ENCODE results near the gene NOL4L. TPM values are rescaled to one million over a fixed set of nuclear protein-coding genes. Genes with fewer than 3 reads are reported as not detected.

The NOL4L gene
- total and polyA plus RNA-seq, 2 donors (not counting 3 experiments of a cell fraction or from before 2014, with no cell fraction given), result 55.2 to 79.6 TPM

DNA sequence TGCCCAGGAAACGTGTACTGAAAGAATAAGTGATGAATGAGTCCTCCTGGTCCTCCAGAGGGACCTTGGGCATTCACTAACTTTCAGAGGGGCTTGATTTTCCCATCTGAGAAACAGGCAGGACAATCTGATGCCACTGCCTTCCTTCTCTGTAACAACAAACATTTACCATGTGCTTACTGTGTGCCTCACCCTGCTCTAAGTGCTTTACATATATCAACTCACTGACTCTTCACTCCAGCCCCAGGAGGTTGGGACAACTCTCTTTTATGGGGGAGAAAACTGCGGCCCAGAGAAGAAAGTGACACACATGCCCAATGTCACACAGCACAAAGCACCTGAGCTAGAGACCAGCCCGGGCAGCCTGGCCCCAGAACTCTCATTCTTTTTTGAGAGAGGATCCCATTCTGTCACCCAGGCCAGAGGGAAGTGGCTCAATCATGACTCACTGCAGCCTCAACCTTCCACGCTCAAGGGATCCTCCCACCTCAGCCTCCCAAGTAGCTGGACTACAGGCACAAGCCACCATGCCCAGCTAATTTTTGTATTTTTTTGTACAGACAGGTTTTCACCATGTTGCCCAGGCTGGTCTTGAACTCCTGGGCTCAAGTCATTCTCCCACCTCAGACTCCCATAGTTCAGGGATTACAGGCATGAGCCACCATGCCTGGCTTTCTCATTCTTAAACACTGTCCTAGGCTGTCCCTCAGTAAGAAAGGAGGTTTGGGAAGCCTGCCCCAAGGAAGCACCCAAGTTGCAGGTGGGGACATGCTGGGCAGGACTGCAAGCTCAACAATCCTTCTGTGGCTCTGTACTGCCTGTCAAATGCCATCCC is 38.0 kb downstream of the NOL4L start:
- Histone ChIP-seq H3K9me3 (replicated peaks; ENCODE audit: control insufficient read depth, insufficient read depth, low read length) (no peaks in the 10 kb centered on the region), H3K9ac (replicated peaks; ENCODE audit: extremely low read depth, insufficient read depth, low read length) (no peak overlapping the region), H3K36me3 (ENCODE audit: control insufficient read depth in 2 of 2, extremely low read depth in 1 of 2, insufficient read depth in 2 of 2, low read length in 2 of 2) (no peaks in the 10 kb centered on the region), H3K4me3 (replicated peaks in 1 of 3; ENCODE audit: insufficient read depth in 1 of 3, low read depth in 1 of 3, low read length in 3 of 3) (no peak overlapping the region), H3K27ac (ENCODE audit: insufficient read depth, low read depth, low read length) (no peak overlapping the region), H3K27me3 (ENCODE audit: control insufficient read depth in 2 of 2, insufficient read depth in 2 of 2, low read length in 2 of 2) (peaks cover 0 to 3% of the 10 kb centered on the region in 2 experiments), H3K4me1 (ENCODE audit: control insufficient read depth, extremely low read depth, insufficient read depth, low read length) (no peaks in the 10 kb centered on the region), H4K20me1 (replicated peaks; ENCODE audit: control insufficient read depth, extremely low read depth, insufficient read depth, low read length) (no peaks in the 10 kb centered on the region), H3K79me2 (ENCODE audit: control insufficient read depth, insufficient read depth, low read length) (no peaks in the 10 kb centered on the region), H3K4me2 (ENCODE audit: insufficient read depth, low read length) (no peak overlapping the region), H2AFZ (ENCODE audit: low read depth, low read length) (no peak overlapping the region), H3K9me1 (replicated peaks; ENCODE audit: control insufficient read depth, extremely low read depth, insufficient read depth, low read length) (no peaks in the 10 kb centered on the region)
- TF ChIP-seq FOS (IDR thresholded peaks at IDR 0.05; ENCODE audit: borderline replicate concordance, insufficient read depth, low read length) (no peak), JUN (IDR thresholded peaks at IDR 0.05; ENCODE audit: borderline replicate concordance, insufficient read depth, insufficient read length, low read depth) (no peak), MYC (IDR thresholded peaks at IDR 0.05; ENCODE audit: low read depth, low read length) (no peak), EZH2 (IDR thresholded peaks at IDR 0.05; ENCODE audit: borderline replicate concordance, low read depth, low read length, severe bottlenecking) (no peak), GATA2 (IDR thresholded peaks at IDR 0.05; ENCODE audit: insufficient read depth, insufficient read length, low read depth, low read length) (no peak), POLR2AphosphoS5 (IDR thresholded peaks at IDR 0.05; ENCODE audit: insufficient read depth, low read depth, low read length) (no peak), POLR2A (IDR thresholded peaks at IDR 0.05; ENCODE audit: low read depth, low read length) (no peak)
- TF ChIP-seq, protein P1, sequence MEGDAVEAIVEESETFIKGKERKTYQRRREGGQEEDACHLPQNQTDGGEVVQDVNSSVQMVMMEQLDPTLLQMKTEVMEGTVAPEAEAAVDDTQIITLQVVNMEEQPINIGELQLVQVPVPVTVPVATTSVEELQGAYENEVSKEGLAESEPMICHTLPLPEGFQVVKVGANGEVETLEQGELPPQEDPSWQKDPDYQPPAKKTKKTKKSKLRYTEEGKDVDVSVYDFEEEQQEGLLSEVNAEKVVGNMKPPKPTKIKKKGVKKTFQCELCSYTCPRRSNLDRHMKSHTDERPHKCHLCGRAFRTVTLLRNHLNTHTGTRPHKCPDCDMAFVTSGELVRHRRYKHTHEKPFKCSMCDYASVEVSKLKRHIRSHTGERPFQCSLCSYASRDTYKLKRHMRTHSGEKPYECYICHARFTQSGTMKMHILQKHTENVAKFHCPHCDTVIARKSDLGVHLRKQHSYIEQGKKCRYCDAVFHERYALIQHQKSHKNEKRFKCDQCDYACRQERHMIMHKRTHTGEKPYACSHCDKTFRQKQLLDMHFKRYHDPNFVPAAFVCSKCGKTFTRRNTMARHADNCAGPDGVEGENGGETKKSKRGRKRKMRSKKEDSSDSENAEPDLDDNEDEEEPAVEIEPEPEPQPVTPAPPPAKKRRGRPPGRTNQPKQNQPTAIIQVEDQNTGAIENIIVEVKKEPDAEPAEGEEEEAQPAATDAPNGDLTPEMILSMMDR (IDR thresholded peaks at IDR 0.05; ENCODE audit: extremely low read depth in 1 of 2, insufficient read depth in 1 of 2, low read depth in 1 of 2, low read length in 2 of 2), result no peak
- TF ChIP-seq, protein P2, sequence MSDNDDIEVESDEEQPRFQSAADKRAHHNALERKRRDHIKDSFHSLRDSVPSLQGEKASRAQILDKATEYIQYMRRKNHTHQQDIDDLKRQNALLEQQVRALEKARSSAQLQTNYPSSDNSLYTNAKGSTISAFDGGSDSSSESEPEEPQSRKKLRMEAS (IDR thresholded peaks at IDR 0.05; ENCODE audit: insufficient read depth, insufficient read length), result no peak
- DNase-seq (ENCODE audit: low read depth, low spot score) (no peak), FAIRE-seq (no peak)
- ChIA-PET POLR2A (interaction anchor here (1.0 kb wide), 1 partner anchor 11 kb away, joined by 3 read pairs; no protein-coding TSS in a partner anchor), CTCF (interaction anchor here (1.5 kb wide), 1 partner anchor 14 kb away, joined by 3 read pairs; no protein-coding TSS in a partner anchor)
- dilution Hi-C loops (cut with MboI; ENCODE audit: extremely low pct_ligation_motif_present, low sequenced_read_pairs), result no loop called here
- intact Hi-C loops (cut with micrococcal nuclease), result no loop called here
- BruUV-seq (replicated peaks), result no TSS peak

Data from endothelial cell of umbilical vein (primary cell).